Activated CD8-positive, alpha-beta memory T cell treated with anti-CD3 and anti-CD28 coated beads for 4 hours (primary cell): ENCODE measurements around the gene ROBO3.

ENCODE experiments used
- DNase-seq, 2 donors: peaks; one replicate each; pipeline ENCODE4 v3.0.0-alpha.2; 2020; ENCODE audit warnings: low read depth in 2 of 2

The ROBO3 gene

DNA sequence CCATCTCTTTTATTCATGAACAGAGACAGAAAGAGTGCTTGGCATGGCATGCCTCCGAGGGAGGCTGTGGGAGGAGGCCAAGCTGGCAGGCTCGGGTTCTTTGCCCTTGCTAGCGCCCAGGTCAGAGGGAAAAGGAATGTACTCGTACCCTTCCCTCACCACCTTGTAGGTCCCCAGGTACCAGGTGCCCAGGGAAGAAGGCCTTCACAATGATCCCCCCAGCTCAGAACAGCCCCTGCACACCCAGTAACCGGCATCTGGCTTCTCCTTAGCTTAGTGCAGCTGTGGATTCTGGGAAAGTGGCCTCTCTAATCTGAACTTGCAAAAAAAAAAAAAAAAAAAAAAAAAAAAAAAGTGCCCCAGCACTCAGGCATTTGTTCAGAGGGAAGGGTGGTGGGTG, 55.1 kb downstream of the ROBO3 start:
- DNase-seq: no peak

DNA sequence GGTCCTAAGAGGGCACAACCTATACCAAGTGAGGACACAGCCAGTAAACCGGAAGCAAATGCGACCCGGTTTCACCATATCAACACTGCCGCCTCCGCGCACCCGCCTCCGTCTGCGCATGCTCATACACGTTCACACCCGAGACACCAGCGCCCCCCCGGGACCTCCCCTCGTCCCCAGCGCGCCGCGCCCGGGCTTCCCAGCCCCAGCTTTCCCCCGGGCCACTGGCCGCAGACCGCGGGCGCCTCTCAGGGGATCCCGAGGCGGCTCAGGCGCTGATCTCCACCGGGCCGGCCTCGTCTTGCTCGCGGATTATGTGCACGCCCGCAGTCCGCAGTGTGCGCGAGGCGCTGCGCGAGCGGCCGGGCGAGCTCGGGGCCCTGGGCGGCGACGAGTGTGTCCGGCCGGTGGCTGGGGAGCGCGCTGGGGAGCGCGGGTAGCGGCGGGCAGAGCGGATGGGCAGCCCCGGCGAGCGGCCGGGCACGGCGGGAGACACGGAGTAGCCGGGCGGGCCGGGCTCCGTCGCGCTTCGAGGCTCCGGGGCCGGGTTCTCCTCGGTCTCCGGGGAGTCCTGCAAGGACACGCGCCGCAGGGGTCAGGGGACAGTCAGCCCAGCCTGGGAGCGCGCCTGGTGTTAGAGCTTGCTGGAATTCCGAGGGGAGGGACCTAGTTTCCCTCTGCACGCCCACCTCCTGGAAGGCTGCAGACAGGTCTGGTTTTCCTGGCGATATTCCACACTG, 55.8 kb downstream of the ROBO3 start:
- peak; percentile 70 to 72 for DNase-seq

- DNase-seq: no peak
These were observed 57.6 kb downstream of the ROBO3 start for GRCh38 chr11:124922831-124923230.

- no peak for DNase-seq
These were observed 58.1 kb downstream of the ROBO3 start for GRCh38 chr11:124923296-124923695.

DNA sequence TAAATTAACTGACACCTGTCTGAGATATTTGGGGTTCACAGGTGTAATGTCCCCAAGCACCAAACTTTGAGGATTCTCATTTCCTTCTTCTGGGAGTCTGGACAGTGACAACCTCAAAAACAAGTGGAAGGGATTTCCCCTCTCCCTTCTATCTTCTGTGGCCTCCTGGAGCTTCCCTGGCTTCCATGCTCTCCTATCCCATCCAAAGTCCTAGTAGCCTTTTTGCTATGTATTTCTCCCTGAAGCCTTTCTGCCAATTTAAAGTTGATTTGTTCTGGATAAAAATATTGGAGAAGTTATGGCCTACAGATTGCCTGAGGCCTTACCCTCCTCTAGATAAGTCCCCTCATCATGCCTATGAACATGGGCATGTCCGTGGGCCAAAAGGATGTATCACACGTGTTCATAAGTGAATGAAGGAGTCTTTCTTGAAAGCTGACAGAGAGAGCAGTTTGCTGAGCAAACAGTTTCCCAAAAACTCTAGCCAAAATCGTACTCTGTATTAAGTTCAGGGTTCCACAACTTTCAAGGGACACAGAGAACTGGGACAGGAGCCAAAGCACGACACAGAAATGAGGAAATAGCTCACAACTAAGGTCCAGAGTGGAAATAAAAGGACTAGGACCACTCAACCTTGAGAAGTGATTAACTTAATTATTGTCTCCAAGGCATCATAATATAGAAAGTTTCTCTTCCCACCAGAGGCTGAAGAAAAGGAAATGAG, 63.9 kb downstream of the ROBO3 start:
- DNase-seq: no peak

DNA sequence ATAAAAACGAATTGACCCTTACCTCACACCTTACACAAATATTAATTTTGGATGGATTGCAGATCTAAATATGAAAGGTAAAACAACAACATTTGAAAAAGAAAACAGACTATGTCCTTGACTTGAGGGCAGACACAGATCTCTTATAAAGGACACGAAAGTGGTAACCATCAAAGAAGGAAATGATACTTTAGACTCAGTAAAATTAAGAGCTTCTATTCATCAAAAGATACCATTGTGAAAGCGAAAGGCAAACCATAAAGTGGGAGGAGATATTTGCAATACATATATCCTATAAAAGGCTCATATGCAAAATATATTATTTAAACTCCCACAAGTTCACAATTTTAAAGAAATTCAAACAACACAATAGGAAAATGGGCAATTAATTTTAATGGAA, 65.6 kb downstream of the ROBO3 start:
- no peak for DNase-seq
